Peyer's patch (tissue), 4 donors: ENCODE data around the gene CLEC16A.

ENCODE experiments used
- POLR2A ChIP-seq, 2 donors: fragments of 450-650 bp; IDR thresholded peaks; one replicate each; pipeline ENCODE4 v1.5.1; 2017; ENCODE audit warnings: antibody characterized with exemption in 2 of 2, mild to moderate bottlenecking in 2 of 2, moderate library complexity in 2 of 2
- TF ChIP-seq, protein P1 (sequence below), 6 experiments: fragments of 450-650 bp in 4 of 6; fragments of 200-600 bp in 2 of 6; sonication (generic) in 1 of 6; IDR thresholded peaks; one replicate each; pipeline ENCODE4 v1.5.1; 2017 to 2019; ENCODE audit warnings: antibody characterized with exemption in 6 of 6, mild to moderate bottlenecking in 3 of 6, moderate library complexity in 1 of 6

DNA sequence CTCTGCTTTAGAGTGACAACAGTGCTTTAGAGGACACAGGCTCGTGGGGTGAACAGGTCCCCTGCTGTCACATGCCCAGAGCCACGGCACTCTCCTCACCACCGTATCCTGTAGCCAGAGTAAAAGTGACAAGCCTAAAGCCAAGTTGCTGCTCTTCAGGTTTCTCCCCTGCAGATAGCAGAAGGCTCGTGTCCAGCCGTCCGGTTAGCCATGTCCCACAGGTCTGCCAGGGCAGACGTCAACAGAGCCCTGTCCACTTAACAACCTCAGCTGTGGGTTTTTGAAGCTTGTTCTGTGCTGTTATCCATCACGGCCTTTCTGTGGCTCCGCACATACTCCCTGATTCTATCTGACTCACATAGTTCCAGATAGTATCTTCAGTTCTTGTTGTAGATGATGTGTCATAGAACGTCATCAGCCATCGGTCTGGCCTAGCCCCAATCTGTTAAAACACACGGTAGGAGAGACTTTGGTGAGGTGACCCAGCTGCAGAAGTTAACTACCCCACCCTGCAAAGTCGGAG lies 211.0 kb downstream of the CLEC16A start:
- TF ChIP-seq, protein P1, sequence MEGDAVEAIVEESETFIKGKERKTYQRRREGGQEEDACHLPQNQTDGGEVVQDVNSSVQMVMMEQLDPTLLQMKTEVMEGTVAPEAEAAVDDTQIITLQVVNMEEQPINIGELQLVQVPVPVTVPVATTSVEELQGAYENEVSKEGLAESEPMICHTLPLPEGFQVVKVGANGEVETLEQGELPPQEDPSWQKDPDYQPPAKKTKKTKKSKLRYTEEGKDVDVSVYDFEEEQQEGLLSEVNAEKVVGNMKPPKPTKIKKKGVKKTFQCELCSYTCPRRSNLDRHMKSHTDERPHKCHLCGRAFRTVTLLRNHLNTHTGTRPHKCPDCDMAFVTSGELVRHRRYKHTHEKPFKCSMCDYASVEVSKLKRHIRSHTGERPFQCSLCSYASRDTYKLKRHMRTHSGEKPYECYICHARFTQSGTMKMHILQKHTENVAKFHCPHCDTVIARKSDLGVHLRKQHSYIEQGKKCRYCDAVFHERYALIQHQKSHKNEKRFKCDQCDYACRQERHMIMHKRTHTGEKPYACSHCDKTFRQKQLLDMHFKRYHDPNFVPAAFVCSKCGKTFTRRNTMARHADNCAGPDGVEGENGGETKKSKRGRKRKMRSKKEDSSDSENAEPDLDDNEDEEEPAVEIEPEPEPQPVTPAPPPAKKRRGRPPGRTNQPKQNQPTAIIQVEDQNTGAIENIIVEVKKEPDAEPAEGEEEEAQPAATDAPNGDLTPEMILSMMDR (IDR thresholded peaks at IDR 0.05) = no peak
- no peak for TF ChIP-seq POLR2A (IDR thresholded peaks at IDR 0.05)
